NCI-H2107 treated with DMSO at 0.1 percent for 48 hours (cell line): ENCODE results near the gene ZNF300.
"Not testable (repeated sequence)": the region's sequence is repeated elsewhere in the genome, so short reads cannot be mapped to it uniquely, and the experiment has no call there.

Source experiments
- DNase-seq: peaks from one replicate; lab custom pipeline; 2025; ENCODE audit not compliant: unreplicated experiment; lab: John Stamatoyannopoulos, UW

Gene ZNF300

GRCh38 chr5:150846308-150846653, 58.5 kb downstream of the ZNF300 start, which contains the start of gene IRGM:
IRGM (plus strand) TSS chr5:150846521; CDS start chr5:150848124, 1,603 bp downstream.
- DNase-seq, result not testable (repeated sequence)

DNA sequence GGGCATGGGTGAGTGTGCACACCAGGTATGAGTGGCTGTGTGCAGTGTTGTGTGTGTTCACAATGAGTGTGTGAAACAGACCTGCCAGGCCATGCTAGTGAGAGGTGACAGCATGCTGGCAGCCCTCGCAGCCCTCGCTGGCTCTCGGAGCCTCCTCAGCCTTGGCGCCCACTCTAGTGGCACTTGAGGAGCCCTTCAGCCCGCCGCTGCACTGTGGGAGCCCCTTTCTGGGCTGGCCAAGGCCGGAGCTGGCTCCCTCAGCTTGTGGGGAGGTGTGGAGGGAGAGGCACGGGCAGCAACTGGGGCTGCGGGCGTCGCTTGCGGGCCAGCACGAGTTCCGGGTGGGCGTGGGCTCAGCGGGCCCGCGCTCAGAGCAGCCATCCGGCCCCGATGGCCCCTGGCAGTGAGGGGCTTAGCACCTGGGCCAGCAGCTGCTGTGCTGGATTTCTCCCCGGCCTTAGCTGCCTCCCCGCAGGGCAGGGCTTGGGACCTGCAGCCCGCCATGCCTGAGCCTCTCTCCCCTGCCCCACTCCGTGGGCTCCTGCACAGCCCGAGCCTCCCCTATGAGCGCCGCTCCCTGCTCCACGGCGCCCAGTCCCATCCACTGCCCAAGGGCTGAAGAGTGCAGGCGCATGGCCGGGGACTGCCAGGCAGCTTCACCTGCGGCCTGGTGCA, 59.5 kb downstream of the ZNF300 start:
- DNase-seq, result not testable (repeated sequence)
